ENCODE results near the gene ADGRE2. TPM values are rescaled to one million over a fixed set of nuclear protein-coding genes. Genes with fewer than 3 reads are reported as not detected.
"Not testable (repeated sequence)": the region's sequence is repeated elsewhere in the genome, so short reads cannot be mapped to it uniquely, and the experiment has no call there.

Gene ADGRE2
- total and polyA plus RNA-seq, 4 donors = 0.40 to 5.3 (median 1.2) TPM

GRCh38 chr19:14779151-14779550 is 791 bp upstream of the ADGRE2 start:
- TF ChIP-seq YY1 (IDR thresholded peaks at IDR 0.05) (no peak), RXRA (IDR thresholded peaks at IDR 0.05) (no peak), ZBTB33 (IDR thresholded peaks at IDR 0.05) (no peak), GABPA (IDR thresholded peaks at IDR 0.05 in 1 of 2, conservative IDR thresholded peaks at IDR 0.05 in 1 of 2) (no peak), EGR1 (IDR thresholded peaks at IDR 0.05; ENCODE audit: low read depth in 2 of 2) (no peak), FOXA2 (IDR thresholded peaks at IDR 0.05) (no peak), TAF1 (conservative IDR thresholded peaks at IDR 0.05) (no peak), JUND (IDR thresholded peaks at IDR 0.05) (no peak), CTCF (IDR thresholded peaks at IDR 0.05; ENCODE audit: low read depth, low read length, missing input control) (no peak)
- DNase-seq (ENCODE audit: low spot score) = no peak
- H3K36me3 ChIP-seq (ENCODE audit: control insufficient read depth in 4 of 4, insufficient read depth in 3 of 4, low read depth in 1 of 4, low read length in 3 of 4) = no peaks in the 10 kb centered on the region
- H3K27ac ChIP-seq (ENCODE audit: low read depth in 1 of 2, low read length in 2 of 2) = no peak overlapping the region
- H3K9ac ChIP-seq (ENCODE audit: low read depth in 1 of 2, low read length in 2 of 2) = no peak overlapping the region
- 54% methylated on average over 5 of the region's 5 CpGs for WGBS
- no peak overlapping the region for H3K4me3 ChIP-seq (ENCODE audit: low read depth in 1 of 3, low read length in 3 of 3)
- H3K9me3 ChIP-seq (ENCODE audit: control insufficient read depth in 4 of 4, low read length in 3 of 4) = no peaks in the 10 kb centered on the region
- H3K4me1 ChIP-seq (ENCODE audit: control insufficient read depth in 4 of 4, insufficient read depth in 4 of 4, low read length in 3 of 4) = no peaks in the 10 kb centered on the region
- peaks cover 0 to 2% (median 0%) of the 10 kb centered on the region in 4 donors for H3K27me3 ChIP-seq (ENCODE audit: control insufficient read depth in 4 of 4, insufficient read depth in 4 of 4, low read length in 3 of 4)

GRCh38 chr19:14777645-14778044 is 715 bp downstream of the ADGRE2 start:
- 90% methylated on average over 4 of the region's 4 CpGs for WGBS
- H3K27me3 ChIP-seq (ENCODE audit: control insufficient read depth in 4 of 4, insufficient read depth in 4 of 4, low read length in 3 of 4); H3K4me1 ChIP-seq (ENCODE audit: control insufficient read depth in 4 of 4, insufficient read depth in 4 of 4, low read length in 3 of 4); DNase-seq (ENCODE audit: low spot score); H3K36me3 ChIP-seq (ENCODE audit: control insufficient read depth in 4 of 4, insufficient read depth in 3 of 4, low read depth in 1 of 4, low read length in 3 of 4); H3K4me3 ChIP-seq (ENCODE audit: low read depth in 1 of 3, low read length in 3 of 3); H3K9ac ChIP-seq (ENCODE audit: low read depth in 1 of 2, low read length in 2 of 2); H3K27ac ChIP-seq (ENCODE audit: low read depth in 1 of 2, low read length in 2 of 2); H3K9me3 ChIP-seq (ENCODE audit: control insufficient read depth in 4 of 4, low read length in 3 of 4): not testable (repeated sequence)

GRCh38 chr19:14775869-14776586 is 2.3 kb downstream of the ADGRE2 start:
- Histone ChIP-seq H3K9ac (ENCODE audit: low read depth in 1 of 2, low read length in 2 of 2) (no peak overlapping the region), H3K27me3 (ENCODE audit: control insufficient read depth in 4 of 4, insufficient read depth in 4 of 4, low read length in 3 of 4) (peaks cover 0 to 2% (median 0%) of the 10 kb centered on the region in 4 donors), H3K27ac (ENCODE audit: low read depth in 1 of 2, low read length in 2 of 2) (no peak overlapping the region), H3K36me3 (ENCODE audit: control insufficient read depth in 4 of 4, insufficient read depth in 3 of 4, low read depth in 1 of 4, low read length in 3 of 4) (no peaks in the 10 kb centered on the region), H3K4me1 (ENCODE audit: control insufficient read depth in 4 of 4, insufficient read depth in 4 of 4, low read length in 3 of 4) (no peaks in the 10 kb centered on the region), H3K4me3 (ENCODE audit: low read depth in 1 of 3, low read length in 3 of 3) (peak overlapping the region in 1 of 3 donors; percentile 27), H3K9me3 (ENCODE audit: control insufficient read depth in 4 of 4, low read length in 3 of 4) (no peaks in the 10 kb centered on the region)
- WGBS = 10% methylated on average over 22 of the region's 22 CpGs
- no peak for DNase-seq (ENCODE audit: low spot score)
- TF ChIP-seq NR2F2 (IDR thresholded peaks at IDR 0.05) (no peak), ATF3 (IDR thresholded peaks at IDR 0.05) (no peak), RAD21 (IDR thresholded peaks at IDR 0.05) (no peak), HNF4A (conservative IDR thresholded peaks at IDR 0.05) (no peak), SP1 (IDR thresholded peaks at IDR 0.05) (no peak), ZBTB33 (IDR thresholded peaks at IDR 0.05) (no peak), FOXA1 (IDR thresholded peaks at IDR 0.05) (no peak), REST (IDR thresholded peaks at IDR 0.05) (no peak), HNF4G (IDR thresholded peaks at IDR 0.05) (no peak)
